CD4-positive, alpha-beta T cell treated with Interleukin-6 for 4 hours (primary cell): Measurements from ENCODE around the gene CASKIN2.
"Not testable (repeated sequence)": the region's sequence is repeated elsewhere in the genome, so short reads cannot be mapped to it uniquely, and the experiment has no call there.

Experiments used
- DNase-seq: peaks from one replicate; pipeline ENCODE4 v3.0.0-alpha.2; 2020; ENCODE audit warnings: mixed read lengths

Gene CASKIN2

DNA sequence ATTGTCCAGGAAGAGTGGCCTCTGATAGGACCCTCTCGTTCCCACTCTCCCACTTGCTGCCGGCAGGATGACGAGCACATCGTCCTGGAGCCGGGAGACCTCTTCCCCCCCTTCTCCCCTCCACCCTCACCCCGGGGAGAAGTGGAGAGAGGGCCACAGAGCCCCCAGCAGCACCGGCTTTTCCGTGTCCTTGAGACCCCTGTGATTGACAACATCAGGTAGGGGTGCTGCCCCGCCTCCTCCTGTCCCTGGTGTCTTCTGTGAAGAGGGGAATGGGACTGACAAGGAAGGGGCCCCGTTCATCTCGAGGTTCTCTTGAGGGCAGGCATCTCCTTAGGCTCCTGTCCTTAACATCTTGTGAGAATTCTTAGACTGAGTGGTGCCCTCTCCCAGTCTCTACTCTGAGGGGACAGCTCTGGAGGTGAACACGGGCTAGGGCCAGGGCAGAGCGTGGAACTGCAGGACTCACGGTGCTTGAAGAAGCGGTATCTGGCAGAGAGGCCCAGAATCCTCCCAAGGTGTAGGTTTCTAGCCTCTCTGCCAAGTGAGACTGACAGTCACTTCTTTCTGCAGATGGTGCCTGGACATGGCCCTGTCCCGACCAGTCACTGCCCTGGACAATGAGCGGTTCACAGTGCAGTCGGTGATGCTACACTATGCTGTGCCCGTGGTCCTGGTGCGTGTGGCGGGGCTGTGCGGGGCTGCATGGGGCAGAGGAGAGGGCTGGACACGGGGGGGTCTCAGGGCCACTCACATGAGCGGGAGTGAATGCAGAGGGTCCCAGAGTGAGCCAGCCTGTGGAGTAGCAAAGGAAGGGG lies 26.4 kb downstream of the CASKIN2 start:
- DNase-seq = no peak

DNA sequence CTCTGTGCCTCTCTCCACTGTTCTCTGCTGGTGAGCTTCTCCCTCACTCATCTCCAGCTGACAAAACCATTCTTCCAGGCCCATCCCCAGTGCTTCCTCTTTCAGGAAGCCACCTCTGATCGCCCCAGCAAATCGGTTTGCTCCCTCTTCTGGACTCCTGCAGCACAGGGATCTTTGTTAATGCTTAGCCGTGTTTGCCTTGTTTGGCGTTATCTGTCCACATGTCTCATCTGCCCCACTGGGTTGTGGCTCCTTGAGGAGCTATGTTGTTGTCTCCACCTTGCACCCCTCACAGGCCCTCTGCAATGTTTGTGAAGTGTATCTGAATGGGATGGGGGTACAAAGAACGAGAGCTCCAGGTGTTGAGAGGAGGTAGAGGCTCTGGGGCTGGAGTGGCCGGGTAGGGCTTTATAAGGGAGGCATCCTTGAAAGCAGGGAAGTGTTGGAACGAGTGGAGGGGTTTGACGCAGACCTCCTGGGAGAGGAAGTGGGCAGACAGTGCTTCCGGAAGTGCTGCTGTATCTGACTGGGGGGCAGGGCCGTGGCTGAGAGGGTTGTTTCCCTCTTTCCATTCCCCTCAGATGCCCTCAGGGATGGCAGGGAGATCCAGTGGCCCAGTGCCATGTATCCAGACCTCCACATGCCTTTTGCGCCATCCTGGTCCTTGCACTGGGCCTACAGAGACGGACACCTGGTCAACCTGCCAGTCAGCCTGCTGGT lies 27.8 kb downstream of the CASKIN2 start:
- peak; percentile 72 for DNase-seq

DNA sequence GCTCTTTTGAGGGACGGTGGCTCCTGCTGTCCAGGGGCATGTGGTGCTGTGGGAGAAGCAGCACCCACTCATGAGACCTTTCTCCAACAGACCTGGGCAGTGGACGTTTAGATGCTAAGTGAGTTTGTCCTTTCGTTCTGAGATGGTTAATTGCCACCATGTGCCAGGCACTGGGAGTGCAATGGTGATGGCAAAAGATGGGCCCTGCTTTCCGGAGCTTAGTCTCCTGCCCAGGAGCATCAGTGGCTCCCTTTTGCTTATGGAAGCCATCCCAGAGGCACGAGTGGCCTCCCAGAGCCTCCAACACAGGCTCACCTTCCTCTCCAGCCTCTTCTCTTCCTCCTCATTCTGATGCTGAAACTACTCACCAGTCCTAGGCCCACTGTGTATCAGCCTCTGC lies 28.4 kb downstream of the CASKIN2 start:
- no peak for DNase-seq

DNA sequence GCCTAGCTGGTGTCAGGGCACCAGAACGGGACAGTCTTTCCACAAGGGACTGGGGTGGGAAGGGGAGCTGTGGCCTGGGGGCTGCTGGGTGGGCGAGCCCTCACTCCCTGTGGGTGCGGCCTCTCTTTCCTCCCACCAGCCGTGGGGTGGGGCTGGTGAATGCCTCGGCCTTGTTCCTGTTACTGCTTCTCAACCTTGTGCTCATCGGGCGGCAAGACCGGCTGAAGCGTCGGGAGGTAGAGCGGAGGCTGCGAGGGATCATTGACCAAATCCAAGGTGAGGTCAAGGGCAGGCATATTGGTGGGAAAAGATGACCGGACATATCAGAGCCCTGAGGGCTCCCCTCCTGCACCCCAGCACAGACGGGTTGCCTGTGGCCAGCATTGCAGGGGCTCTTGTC lies 29.2 kb downstream of the CASKIN2 start:
- no peak for DNase-seq

DNA sequence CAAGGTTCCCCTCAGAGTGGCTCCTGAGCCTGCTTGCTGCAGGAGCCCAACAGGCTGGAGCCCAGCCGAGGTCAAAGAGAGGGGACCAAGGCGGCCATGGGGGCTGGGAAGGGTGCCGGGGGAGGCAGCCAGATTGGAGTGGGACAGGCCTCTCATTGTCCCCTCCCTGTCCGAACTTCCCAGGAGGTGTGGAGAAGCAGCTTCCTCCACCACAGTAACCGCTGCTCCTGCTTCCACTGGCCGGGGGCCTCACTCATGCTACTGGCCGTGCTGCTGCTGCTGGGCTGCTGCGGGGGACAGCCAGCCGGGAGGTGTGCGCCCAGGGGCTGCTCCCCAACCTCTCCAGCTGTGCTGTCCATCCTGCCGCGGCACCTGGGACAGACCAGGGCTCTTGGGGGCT lies 29.6 kb downstream of the CASKIN2 start:
- DNase-seq = no peak

DNA sequence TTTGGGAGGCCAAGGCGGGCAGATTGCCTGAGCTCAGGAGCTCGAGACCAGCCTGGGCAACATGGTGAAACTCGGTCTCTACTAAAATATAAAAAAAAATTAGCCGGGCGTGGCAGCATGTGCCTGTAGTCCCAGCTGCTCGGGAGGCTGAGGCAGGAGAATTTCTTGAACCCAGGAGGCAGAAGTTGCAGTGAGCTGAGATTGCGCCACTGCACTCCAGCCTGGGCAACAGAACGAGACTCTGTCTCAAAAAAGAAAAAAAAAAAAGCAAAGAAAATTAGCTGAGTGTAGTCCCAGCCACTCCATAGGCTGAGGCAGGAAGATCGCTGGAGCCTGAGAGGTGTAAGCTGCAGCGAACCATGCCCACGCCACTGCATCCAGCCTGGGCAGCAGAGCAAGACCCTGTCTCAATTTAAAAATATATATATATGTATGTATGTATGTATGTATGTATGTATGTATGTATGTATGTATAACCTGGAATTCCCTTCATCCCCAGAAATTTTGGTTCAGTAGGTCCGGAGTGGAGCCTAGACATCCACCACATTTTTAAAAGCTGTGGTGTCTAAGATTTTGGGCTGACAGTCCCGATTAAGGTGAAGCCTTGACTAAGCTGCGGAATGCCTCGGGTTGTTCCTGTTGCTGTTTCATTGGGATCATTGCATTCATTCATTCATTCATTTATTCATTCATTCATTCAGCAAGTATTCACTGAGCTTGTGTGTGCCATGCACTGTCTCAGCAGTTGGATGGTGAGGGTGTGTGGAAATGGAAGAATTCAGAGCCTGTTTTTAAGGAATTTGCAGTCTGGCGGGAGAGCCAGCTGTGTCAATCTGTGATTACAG lies 33.0 kb downstream of the CASKIN2 start:
- DNase-seq = no peak

DNA sequence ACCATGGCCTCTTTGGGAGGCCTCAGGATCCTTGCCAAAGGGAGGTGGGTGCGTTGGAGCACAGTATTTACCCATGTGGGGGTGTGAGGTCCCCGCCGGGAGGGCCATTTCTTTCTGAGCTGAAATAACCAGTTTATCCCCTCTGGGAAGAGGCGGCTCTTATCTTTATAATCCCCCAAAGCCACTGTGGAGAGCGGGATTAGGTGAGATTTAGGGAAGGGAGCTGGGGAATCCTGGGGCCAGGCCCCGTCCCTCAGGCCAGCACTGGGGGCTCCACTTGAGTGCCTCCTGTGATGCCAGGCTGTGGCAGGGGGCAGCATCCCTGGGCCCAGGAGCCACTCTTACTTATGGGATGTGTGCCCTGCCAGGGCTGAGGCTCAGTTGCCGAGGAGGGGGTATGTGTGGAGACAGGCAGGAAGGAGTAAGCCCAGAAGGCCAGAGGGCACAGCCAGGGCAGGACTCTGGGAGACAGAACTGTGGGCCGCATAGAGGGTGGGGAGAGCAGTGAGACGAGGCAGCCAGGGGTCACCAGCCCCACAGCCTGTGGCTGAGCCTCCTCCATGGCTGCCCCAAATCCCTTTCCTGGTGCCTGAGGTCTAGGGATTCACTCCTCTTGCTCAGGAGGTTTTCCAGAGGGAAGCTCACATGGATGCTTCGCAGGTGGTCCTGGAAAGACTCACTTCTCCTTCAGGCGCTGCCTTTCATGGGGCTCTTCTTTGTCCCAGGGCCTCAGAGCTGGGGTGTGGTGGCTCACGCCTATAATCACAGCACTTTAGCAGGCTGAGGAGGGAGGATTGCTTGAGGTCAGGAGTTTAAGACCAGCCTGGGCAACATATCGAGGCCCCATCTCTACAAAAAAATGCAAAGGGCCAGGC lies 33.9 kb downstream of the CASKIN2 start:
- no peak for DNase-seq

DNA sequence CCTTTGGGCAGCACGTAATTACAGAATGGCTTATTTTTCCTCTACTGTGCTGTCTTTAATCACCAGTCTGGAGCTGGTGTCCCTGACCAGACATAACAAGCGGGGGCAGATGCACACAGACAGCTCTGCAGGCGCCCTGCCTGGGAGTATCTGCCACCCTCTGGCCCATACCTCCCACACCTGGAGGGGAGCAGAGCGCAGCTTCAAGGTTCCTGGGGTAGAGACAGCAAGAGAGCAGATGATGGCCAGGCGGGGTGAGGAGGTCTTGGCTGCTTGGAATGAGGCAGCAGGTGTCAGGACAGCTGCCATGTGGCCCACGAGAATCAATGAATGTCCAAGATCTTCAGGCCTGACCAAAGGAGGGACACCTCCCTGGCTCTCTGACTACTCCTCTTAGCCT lies 35.1 kb downstream of the CASKIN2 start:
- no peak for DNase-seq

DNA sequence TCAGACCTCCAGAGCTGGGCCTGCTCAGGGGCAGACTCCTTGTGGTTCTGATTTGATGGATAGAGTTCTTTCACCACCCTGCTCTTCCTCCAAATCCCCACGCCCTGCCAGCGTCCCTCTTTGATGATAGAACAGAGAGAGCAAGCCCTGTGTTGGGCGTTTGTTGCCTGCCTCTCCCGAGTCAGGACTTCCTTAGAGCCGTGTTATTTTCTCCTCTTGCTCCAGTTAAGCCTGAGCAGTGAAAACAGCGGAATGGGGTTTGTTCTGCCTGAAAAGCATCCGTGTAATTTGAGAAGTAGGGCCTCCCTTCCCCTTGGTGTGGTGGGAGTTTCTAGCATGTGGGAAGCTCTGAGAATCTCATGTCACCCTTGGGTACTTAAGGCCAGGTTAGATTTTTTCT lies 36.8 kb downstream of the CASKIN2 start:
- no peak for DNase-seq

DNA sequence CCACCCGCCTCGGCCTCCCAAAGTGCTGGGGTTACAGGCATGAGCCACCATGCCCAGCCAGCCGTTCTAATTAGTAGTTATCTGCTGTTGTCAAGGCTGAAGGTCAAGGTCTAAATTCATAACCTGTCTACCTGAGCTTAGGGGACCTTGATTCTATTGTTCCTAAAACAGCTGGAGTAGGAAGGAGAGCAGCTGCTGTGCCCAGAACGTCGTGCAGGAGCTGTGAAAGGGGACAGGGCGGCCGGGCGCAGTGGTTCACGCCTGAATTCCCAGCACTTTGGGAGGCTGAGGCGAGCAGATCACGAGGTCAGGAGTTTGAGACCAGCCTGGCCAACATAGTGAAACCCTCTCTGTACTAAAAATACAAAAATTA lies 37.9 kb downstream of the CASKIN2 start:
- DNase-seq = not testable (repeated sequence)

DNA sequence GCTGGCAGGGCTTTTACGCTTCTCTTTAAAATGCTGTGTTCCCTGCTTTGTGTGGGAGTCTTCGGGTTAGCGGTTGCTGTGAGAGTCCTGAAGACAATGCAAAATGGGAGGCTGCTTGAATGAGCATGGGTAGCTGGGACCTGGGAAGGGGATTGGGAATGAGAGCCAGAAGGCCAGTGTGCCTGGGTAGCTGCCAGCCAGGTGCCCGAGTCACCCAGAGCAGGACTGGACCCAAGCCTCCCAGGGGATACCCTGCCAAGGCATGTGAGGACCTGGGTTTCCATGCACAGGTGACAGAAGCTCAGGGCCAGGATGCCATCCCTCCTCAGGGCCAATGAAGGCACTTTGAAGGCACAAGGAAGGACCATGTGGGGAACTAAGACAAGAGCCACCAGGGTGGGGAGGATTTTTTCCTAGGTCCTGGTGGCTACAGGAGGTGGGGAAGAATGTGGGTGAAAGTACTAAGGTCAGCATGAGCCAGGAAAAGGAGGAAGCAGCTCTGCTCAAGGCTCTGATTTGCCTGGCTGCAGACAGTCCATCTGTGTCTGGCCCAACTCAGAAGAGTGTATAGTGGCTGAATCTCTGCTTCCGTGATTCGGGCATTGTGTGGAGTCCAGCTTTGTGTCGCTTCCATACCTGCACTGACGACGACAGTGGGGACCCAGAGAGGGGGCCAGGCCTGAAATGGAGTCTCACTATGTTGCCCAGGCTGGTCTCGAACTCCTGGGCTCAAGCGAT lies 38.4 kb downstream of the CASKIN2 start:
- no peak for DNase-seq

DNA sequence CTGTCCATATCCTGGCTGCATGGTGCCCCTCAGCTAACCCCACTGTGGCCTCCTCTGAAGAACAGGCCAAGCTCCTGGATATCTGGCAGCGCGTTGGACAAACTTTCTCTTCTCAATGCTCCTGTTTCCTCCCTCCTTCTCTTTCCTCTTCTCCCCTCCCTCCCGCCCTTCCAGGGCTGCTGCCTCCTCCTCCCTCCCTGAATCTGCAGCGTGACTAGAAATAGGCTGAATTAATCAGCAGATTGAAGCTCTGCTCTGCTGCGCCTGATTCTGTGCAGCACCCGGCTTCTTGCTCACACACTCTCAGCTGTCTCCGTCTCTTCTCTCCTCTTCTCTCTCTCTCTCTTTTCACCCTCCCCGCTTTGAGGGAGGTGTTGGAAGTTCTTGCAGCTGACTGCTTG lies 39.1 kb downstream of the CASKIN2 start:
- DNase-seq = no peak

DNA sequence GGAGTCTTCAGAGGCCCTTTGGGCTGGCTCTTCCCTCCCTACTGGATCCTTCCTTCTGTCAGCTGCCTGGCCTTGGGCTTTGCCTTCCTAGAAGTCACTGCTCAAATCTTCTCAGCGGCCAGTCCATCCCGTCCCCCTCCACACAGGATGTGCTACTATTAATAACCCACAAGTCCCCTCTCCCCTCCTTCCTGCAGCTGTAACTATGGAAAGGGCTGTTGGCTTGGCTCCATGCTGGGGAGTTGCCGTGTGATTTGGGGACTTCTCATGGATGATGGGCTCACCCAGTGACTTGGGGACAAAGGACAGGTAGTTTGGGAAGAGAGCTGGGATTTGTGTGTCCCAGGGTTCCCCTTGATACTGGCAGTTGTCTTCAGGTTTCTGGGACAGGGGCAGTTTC lies 39.5 kb downstream of the CASKIN2 start:
- no peak for DNase-seq

DNA sequence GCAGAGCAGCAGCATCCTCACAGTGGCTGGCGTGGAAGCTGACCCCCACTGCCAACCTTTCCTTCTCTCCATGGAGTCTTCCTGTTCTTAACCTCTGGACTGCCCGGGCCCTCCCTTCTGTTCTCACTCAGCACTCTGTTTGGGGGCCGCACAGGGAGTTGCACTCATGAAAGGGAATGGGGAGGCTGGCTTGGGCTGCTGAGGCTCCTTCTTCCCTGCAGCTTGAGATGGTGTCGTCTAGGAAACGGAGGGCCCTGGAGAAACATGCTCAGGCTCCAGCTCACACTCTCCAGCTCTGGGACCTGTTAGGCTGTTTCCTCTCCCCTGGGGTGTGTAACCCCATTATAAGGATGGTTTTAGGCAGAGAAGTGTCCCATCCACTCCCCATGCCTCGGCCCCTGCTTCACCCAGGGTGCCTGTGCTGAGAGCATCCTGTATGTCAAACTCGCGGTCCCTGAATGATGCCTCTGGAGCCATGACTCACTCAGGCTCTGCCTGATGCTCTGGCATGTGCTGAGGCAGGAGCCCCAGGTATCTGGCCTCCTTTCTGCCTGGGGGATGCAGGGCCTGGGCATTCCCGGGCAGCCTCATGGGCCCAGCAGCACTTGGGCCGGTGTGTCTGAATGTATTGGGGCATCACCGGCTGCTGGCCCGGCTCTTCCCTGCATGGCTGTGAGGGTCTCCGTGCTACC lies 40.0 kb downstream of the CASKIN2 start:
- no peak for DNase-seq

DNA sequence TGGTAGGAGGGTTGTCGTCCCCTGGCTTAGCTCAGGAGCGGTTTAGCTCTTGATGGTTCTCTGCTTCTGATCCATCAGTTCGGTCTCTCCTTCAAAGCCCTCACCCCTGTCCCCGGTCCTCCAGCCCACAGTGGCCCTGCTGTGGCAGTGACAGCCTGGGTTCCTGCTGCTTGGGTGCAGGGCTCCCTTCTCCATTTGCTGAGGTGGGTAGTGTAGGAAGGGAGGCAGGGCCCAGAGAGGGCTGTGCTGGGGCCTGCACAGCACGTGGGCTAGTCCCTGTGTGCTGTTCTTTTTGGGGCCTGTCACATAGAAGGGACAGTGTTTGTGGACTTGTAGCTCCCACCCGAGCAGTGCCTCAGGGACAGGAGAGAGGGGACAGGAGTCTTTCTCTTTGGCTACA lies 40.6 kb downstream of the CASKIN2 start:
- DNase-seq = no peak

DNA sequence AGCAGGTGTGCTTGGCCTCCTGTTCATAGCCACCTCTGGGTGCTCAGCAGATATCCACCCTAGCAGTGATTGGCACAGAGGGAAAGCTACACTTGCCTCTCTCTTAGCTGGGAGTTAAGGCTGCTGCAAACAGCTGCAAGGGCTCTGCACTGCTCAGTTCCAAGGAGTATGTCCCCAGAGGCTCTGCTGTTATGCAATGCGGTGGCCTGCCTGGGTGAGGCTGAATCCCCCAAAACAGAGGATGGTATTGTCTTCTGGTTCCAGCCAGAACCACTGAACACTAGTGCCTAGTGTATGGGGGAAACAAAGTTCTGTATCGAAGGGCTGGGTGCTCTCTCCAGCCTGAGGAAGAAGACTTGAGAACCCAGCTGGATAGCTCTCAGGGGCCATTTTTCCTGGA lies 42.1 kb downstream of the CASKIN2 start:
- no peak for DNase-seq

DNA sequence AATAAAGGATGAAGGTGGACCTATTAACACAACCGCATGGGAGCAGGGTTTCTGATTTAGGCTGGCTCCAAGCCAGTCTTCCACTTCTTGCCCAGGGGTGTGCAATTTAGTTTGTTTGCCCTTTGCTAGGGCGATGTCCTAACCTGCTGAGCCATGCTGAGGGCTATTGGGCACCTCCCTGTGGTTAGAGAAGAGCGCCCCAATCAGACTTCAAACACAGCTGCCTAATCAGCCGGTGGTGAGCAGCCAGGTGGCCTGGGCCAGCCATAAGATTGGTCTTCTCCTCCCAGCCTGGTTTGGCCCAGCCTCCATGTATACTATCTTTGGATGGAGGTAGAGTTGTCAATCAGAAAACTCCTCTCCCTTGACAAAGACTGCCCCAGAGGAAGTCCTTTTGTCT lies 43.2 kb downstream of the CASKIN2 start:
- DNase-seq = no peak

DNA sequence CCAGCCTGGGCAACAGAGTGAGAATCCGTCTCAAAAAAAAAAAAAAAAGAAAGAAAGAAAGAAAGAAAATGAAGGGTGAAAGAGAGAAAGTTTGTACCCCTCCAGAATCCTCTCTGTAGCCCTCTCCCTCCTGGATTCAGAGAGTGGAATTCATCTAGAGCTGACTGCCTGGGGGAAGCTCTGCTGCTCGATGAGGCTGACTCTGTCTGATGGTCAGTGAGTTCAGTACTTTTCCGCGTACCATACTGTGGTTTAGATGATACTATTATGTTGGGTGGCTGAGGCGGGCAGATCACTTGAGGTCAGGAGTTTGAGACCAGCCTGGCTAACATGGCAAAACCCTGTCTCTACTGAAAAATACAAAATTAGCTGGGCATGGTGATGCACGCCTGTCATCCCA lies 44.1 kb downstream of the CASKIN2 start:
- no peak for DNase-seq

DNA sequence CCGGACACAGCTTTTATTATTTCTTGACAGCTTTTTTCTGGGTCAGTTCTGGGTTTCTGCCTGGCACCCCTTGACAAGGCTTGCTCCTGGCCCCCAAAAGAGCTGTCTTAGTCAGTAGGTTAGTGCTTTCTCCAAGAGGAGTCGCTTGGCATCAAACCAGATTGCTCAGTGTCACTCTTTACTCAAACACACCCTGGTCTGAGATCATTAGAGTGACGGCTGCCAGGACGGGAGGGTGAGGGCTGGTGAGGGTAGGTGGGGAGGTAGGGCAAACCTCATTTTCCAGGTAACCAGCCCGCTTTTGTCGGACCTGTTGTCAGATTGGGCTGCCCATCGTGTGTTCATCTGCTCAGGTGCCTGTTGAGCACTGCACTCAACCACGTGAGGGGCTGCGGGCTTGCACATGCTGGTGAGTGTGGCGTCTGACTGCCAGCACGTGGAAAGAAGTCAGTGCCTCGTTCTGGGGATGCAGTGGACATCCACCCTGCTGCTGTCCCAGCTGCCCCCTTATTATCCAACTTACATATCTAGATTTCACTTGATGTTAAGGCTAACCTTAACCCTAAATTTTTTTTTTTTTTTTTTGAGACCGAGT lies 46.5 kb downstream of the CASKIN2 start:
- DNase-seq = no peak

DNA sequence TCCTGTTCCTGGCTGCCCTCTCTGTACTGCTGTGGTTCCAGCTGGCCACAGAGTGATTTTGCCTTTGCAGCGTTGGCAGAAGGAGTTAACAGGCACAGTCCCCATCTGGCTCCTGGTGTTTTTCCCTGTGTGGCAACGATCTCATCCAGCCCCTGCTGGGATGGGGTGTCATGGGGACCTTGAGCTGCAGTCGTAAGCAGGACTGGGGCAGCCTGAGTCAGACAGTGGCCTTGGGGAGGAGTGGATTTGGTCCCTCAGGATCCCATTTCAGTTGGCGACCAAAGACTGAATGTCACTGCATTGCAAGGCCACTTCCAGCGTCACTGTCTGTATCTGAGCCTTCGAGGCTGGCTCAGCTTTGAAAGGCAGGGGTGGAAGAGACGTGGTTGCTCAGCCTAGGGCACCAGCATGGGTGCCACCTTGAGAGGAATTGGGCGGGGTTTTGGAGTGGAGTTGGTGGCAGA lies 47.0 kb downstream of the CASKIN2 start:
- no peak for DNase-seq

DNA sequence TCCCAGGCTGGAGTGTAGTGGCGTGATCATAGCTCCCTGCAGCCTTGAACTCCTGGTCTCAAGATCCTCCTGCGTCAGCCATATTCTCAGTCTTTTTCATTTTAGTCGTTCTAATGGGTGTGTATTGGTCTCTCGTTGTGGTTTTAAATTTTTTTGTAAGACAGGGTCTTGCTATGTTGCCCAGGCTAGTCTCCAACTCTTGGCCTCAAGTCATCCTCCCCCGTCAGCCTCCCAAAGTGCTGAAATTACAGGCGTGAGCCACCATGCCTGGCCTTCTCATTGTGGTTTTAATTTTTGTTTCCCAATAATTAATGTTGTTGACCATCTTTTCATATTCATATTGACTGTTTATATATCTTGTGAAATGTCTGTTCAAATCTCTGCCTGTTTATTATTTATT lies 50.3 kb downstream of the CASKIN2 start:
- no peak for DNase-seq
